Ishikawa (cell line): ENCODE results near the gene PPDPF.

ENCODE experiments used
- TF ChIP-seq, protein P1 (sequence below): IDR thresholded peaks from 2 replicates; pipeline ENCODE4 v1.6.1; 2012
- TF ChIP-seq, protein P2 (sequence below): IDR thresholded peaks from 2 replicates; pipeline ENCODE4 v1.6.1; 2012

DNA sequence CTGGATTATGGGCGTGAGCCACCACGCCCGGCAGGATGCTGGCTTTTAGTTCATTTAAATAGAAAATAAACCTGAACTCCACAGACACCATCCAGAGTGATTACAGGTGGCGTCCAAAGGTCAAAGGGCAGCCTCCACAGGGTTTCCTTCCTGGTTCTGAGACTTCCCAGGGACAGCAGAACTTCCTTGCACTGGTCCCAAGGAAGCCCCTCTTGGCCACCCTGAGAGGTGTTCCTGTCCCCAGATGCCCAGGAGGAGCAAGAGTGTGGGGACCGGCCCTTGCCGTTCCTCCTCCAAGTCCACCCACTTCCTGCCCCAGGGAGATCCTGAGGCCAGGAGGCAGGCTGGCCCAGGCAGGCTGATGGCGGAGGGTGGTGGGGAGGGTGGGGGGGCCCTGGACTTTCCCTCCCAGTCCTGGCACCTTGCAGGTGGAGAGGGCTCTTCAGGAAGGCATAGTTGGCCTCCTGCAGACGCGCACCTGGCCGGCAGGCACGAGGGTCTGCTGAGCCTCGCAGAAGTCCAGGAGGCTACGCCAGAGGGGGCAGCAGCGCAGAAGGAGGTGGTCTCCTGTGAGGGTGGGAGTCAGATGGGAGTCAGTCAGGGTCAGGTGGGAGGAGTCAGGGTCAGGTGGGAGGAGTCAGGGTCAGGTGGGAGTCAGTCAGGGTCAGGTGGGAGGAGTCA lies 38.4 kb downstream of the PPDPF start:
- TF ChIP-seq, protein P1, sequence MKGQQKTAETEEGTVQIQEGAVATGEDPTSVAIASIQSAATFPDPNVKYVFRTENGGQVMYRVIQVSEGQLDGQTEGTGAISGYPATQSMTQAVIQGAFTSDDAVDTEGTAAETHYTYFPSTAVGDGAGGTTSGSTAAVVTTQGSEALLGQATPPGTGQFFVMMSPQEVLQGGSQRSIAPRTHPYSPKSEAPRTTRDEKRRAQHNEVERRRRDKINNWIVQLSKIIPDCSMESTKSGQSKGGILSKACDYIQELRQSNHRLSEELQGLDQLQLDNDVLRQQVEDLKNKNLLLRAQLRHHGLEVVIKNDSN: no peak
- TF ChIP-seq, protein P2, sequence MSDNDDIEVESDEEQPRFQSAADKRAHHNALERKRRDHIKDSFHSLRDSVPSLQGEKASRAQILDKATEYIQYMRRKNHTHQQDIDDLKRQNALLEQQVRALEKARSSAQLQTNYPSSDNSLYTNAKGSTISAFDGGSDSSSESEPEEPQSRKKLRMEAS: no peak
